Measurements from ENCODE around the gene CNPY1.

DNA sequence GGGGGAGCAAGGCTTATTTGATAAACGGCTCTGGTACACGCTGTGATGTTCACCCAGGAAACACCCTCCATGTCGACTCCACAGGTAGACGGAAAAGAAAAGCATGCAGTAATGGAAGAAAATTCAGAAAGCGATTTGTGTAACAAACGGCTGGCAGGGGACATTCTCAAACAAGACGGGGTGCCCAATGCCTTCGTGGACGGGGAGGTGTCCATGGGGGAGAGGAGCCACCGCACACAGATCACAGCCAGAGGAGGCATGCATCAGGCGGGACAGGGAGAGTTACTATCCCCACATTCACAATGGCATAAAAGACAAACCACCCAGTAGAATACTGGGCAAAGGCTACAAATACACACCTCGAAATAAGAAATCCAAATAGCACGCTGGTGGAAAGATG is 20.1 kb downstream of the CNPY1 start:
- no peak for TF ChIP-seq POLR2A (IDR thresholded peaks at IDR 0.05; ENCODE audit: low read length)
- TF ChIP-seq GATA1 (IDR thresholded peaks at IDR 0.05; ENCODE audit: low read depth, low read length), result no peak

All from erythroblast (primary cell).